Stimulated activated CD4-positive, alpha-beta T cell treated with anti-CD3 and anti-CD28 coated beads, Interleukin-1b, Interleukin-23, amount 100 ng/mL, for 1 hour (primary cell): ENCODE measurements around the gene DSCAML1.

ENCODE experiments used
- DNase-seq, 2 donors: peaks; one replicate each; pipeline ENCODE4 v3.0.0-alpha.2; 2020; ENCODE audit warnings: low read depth in 2 of 2

The DSCAML1 gene

DNA sequence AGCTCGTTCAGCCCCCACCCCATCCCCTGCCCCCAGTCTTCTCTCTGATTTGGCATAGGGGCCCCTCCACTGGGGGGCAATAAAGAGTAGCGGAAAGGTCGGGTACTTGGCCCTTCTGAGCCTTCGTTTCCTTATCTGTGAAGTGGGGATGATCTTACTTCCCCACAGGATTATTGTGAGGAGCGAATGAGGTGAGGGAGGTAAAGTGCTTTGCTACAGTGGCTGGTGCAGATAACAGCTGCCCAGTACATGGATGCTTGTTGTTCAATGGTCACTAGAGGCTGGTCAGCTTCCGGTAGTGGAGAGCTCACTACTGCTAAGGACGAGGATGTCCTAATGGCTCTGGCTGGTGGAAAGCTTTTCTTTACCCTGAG lies 368.2 kb downstream of the DSCAML1 start:
- DNase-seq, result no peak

- DNase-seq, result no peak
These were observed 368.7 kb downstream of the DSCAML1 start for GRCh38 chr11:117428186-117428855.

DNA sequence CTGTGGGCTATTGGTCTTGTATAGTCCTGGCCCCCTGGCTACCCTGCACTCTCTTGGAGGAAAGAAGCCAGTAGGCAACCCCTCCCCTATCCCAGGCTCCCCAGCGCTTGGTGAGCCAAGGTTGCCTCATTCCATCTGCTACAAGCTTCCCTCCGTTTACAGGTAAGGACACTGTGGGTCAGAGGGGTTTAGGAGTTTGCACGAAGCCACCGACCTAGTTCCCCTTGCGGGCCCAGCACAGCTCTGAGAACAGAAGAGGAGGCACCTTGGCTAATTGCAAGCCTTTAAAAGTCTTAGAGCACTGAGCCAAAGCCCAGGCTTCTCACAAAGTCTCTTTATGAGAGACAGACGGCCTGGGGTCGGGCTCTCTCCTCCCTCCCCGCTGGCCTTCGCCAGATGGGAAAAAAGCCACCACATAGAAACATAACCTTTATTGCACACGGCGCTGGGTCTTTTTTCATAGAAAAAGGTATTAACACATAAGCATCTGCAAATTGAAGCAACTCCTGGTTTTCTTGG lies 369.6 kb downstream of the DSCAML1 start:
- no peak for DNase-seq

- DNase-seq, result no peak
These were observed 370.1 kb downstream of the DSCAML1 start for GRCh38 chr11:117426941-117427340.

GRCh38 chr11:117426297-117426685 lies 370.7 kb downstream of the DSCAML1 start:
- peak; percentile 16 to 55 for DNase-seq

- DNase-seq, result no peak
These were observed 371.2 kb downstream of the DSCAML1 start for GRCh38 chr11:117425679-117426296.

DNA sequence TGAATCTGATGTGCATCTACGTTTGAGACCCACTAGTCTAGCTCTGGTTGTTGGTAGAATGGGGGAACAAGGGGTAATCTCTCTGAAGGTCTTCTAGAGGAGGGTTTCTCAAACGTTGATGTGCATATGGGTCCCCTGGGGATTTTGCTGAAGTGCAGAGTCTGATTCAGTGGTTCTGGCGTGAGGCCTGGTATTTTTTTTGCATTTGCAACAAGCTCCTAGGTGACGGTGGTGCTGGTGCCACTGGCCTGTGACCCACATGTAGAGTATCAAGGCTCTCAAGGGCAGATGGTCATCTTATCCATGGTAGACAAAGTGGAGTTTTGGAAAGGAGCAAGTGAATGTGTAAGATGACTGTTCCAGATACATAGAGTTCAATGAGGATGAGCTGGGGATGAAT lies 372.2 kb downstream of the DSCAML1 start:
- no peak for DNase-seq

- DNase-seq, result no peak
These were observed 373.9 kb downstream of the DSCAML1 start for GRCh38 chr11:117423046-117423575.

GRCh38 chr11:117421476-117421875 lies 375.5 kb downstream of the DSCAML1 start:
- no peak for DNase-seq

GRCh38 chr11:117421041-117421440 lies 376.0 kb downstream of the DSCAML1 start:
- no peak for DNase-seq

- DNase-seq, result no peak
These were observed 376.4 kb downstream of the DSCAML1 start for GRCh38 chr11:117420598-117420997.

DNA sequence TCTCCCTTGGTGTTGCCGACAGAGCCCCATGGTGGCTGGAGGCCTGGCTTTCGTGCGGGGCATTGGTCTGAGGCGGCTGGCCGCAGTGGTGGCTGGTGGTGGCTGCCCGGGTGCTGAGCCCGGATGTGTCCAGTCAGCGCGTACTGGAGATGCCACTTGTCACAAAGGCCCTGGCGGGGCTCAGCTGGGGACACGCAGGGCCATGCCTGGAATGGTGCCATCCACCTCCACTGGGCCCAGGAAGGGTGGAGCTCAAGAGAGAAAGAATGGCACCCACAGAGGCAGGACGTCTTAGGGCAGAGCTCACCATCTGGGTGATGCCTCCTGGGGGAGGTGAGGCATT lies 376.9 kb downstream of the DSCAML1 start:
- DNase-seq, result no peak

GRCh38 chr11:117419482-117420142 lies 377.4 kb downstream of the DSCAML1 start:
- no peak for DNase-seq

DNA sequence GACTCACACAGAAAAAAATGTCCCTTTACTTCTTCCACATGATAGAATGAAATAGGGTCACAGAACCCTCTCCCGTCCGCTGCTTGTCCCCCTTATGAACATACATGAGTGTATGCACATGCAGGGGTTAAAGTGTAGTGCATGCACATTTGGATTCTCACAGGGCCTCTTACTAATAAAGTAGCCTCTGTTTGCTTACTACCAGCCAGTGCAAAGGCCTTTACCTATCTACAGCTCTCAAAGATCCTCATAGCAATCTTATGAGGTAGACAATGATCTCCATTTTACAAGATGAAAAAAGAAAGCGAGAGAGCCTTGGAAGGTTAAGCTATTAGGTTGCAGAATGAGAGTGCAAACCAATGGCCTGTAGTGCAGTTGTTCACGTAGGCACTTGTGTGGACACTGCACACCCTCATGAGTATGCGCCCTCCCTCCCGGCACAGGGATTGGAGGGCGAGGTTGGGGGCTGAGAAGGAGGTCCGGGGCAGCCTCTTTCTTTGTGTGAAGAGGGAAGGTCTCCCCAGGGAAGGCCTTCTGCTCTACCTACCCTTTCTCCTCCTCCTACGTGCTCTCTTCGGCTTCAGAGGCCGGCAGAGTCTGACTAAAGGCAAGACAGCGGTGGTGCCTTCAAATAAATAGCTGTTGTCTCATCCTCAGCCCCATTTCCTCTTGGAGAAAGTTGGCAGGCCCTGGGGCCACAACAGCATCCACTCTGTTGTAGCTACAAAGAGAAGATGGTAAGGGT lies 378.1 kb downstream of the DSCAML1 start:
- DNase-seq, result no peak

- no peak for DNase-seq
These were observed 379.2 kb downstream of the DSCAML1 start for GRCh38 chr11:117417856-117418255.

DNA sequence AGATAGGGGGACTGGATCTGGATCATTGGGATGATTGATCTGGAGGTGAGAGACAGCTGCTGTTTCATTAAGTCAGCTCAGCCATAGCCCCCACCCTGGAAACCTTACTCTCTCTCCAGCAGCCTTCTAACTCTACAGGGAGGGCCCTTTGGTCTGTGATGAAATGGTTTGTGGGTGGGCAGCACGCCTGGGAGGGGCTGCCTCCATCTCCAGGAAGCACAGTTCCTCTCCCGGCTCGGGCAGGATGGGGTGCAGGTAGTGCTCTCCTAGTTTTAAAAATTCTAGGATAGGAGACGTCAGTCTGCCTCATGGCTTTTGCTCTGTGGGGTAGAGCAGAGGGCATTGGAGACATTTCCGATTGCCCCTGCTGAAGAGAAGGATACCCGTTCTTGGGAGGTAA lies 379.7 kb downstream of the DSCAML1 start:
- no peak for DNase-seq

- no peak for DNase-seq
These were observed 381.6 kb downstream of the DSCAML1 start for GRCh38 chr11:117415358-117415896.

DNA sequence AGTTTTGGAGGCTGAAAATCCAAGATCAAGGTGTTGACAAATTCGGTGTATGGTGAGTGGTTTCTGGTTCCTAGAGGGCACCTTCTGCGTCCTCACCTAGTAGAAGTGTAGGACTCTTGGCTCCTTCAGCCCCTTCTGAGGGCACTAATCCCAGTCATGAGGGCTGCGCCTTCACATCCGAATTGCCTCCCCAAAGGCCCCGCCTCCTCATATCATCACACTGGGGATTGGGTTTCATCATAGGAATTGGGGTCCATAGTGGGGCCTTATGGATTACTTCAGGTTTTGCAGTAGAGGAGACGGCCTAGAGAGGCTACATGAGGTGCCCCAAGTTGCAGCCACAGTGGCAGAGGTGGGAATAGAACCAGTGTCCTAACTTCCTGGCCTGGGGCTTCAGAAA lies 382.3 kb downstream of the DSCAML1 start:
- no peak for DNase-seq

DNA sequence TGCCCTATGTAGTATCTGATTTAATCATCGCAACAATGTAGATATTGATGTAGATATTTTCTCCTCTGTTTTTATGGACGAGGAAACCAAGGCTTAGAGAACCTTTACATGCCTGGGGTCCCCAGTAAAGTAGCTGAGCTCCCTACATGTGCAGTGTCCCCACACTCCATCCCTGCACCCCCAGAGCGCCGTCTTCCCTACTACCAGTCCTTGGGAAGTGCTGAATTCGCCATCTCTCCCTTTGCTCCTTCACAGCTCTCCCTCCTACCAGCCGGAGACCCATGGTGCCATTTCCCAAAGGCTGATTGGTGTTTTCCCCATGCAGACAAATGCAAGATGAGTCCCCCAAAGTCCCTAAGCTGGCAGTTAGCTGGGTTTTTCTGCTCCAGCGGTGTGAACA lies 383.4 kb downstream of the DSCAML1 start:
- no peak for DNase-seq

DNA sequence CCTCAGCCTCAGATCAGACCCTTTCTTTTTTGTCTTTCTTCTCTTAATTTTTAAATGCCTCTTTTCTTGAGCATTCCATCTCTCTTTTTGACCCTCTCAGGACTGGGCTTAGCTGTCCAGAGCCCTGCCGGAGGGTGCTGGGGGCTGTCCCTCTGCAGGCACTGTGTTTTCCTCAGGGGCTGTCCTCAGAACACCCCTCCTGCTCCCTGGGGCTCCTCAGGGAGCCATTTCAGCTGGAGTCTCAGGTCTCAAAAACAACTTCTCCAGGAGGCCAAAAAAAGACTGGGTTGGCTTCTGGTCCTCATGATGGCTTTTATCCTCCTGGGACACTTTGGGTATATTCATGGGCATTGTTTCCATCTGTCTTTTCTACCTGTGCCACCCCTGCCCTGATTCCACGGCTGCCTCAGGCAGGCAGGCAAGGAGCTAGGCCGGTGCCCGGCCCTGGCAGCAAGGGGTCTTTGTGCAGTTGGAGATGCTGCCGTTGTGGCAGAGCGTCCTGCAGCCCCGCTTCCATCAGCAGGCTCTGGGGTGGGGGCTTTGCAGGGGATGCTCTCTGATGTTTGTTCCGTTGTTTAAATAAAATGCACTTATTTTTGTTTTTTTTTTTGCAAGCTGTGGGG lies 384.3 kb downstream of the DSCAML1 start:
- no peak for DNase-seq

- no peak for DNase-seq
These were observed 384.8 kb downstream of the DSCAML1 start for GRCh38 chr11:117412176-117412575.
